Medulla oblongata (tissue), 1 donor: ENCODE results near the gene TMC3.
"Not testable (repeated sequence)": the region's sequence is repeated elsewhere in the genome, so short reads cannot be mapped to it uniquely, and the experiment has no call there.

Source experiments
- DNase-seq: peaks from one replicate; pipeline ENCODE4 v3.0.0-alpha.2; 2015; ENCODE audit errors: extremely low spot score

TMC3 gene

DNA sequence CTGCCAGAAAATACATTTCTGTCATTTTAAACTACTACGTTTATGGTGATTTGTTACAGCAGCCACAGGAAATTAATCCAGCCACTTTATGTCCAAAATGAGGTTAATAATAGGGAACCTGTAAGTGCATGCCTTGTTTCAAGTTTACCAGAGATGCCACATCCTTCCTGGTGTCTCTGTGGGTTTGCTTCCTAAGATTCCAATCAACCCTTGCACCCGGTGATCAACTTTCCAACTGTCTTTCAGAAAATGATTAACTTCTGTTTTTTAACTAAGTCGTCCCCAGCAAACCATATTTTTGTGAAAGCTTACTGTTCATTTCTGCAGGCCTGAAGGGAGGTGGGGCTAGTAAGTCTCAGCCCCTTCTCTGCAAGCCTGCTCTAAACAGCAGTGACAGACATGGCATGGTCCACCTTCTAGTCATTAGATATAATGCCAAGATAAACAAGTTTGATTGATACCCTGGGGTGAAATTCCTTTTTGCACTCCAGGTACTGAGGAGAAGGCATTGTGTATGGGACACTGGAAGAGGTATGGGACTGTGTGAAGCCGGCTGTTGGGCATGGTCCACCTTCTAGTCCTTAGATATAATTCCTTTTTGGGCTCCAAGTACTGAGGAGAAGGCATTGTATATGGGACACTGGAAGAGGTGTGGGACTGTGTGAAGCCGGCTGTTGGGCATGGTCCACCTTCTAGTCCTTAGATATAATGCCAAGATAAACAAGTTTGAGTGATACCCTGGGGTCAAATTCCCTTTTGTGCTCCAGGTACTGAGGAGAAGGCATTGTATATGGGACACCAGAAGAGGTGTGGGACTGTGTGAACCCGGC, 11.1 kb upstream of the TMC3 start:
- DNase-seq = no peak

DNA sequence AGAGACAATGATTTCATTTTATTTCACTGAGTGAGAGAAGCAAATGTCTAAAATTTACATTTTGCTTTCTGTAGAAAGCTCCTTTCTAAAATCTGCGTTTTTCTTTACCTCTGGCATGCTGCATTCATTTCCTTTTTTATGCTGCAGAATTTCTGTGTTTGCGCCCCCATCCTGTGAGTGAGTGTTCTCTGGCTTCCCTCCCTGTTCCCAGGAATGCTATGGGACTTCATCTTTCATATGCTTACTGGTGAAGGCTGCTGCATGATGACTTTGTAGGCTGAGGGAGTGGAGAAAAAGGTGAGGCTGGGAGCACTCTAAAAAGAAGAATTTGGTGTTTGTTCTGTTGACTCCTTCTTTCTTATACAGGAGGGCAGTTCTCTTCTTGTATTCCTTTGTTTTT, 7.7 kb upstream of the TMC3 start:
- DNase-seq = no peak

DNA sequence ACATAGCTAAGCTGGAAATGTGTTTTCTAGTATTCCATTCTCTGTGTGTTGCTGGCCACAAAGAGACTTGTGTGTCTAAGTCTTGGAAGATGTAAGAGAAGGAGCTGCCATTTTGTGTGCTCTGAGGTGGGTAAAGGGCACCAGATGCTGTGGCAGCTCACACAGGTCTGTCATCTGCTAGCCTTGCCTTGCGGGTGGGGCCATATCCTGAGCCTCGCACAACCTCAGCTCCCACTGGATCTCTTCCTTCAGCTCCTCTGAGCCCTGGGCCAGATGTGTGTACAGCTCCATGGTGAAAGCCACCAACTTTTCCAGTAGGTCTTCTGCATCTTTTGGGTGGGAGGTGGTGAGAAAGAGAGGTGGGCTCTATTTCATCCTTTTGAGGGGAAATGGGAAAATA, 6.7 kb upstream of the TMC3 start:
- DNase-seq = no peak

DNA sequence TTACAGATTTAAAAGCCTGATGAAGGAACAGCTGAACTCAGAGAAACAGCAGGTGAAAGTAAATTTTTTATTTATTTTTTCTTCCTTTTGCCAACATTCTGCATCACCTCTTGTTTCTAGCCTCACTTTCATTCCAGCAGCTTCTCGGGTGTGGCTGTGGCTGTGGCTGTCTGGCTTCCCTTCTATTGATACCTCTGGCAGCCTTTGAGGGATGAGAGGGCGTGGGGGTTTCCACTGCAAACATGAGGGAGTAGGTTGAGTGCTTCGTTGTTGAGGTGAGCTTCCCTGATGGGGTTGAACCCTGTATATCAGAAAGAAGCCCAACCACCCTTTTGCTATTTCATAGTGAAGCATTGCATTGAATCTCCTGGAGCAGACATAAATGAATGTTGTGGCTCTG, 6.2 kb upstream of the TMC3 start:
- DNase-seq = no peak

DNA sequence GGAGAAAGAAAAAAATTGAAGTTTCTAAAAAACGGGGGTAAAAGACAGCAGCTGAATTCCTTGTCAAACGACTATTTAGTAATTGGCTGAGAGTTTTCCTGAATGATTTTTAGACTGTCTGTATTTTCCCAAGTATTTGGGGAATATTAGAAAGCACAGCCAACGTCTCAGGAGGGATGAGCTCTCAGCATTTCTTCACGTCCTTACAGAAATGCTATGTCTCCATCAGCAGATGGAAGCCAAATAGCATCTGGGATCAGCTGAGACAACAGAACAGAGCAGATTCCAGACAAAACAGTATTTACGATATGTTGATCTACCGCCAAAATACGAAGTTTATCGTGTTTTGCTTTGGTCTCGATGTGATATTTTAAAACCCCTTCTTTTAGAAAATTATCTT, 5.3 kb upstream of the TMC3 start:
- DNase-seq = no peak

DNA sequence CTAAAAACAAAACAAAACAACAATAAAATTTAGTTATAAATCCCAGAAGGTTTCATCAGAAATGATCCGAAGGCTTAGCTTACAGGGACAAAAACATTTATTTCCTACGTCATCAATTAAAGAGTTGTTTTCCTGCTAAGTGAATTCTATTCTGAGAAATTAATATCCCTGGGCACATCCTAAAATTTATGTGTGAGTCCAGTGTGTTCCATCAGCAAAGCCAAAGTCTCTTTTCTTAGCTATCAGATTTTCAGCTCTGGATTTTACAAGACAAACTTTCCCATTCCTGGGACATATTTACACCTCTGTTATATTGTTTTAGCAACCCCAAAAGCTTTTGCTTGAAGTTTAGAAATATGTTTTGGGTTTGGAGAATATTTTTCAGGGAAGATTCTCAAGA, 4.4 kb upstream of the TMC3 start:
- DNase-seq = no peak

DNA sequence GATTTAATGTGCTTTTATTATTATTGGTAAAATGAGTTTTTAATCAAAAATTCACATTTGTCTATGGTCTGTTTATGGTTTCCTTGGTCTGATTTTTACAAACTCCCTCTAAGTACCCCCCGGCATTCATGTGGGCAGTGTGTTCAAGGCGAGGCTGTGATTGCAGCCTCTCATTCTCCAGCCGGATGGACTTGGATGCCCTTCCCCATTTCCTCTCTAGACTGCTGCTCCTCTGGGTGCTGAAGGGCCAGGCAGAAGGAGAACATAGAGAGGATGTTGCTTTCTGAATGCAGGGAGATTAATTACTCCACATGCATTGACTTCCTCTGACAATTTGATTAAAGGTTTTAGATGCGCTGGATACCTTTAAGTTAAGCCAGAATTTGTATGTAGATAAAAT, 3.9 kb upstream of the TMC3 start:
- DNase-seq = no peak

DNA sequence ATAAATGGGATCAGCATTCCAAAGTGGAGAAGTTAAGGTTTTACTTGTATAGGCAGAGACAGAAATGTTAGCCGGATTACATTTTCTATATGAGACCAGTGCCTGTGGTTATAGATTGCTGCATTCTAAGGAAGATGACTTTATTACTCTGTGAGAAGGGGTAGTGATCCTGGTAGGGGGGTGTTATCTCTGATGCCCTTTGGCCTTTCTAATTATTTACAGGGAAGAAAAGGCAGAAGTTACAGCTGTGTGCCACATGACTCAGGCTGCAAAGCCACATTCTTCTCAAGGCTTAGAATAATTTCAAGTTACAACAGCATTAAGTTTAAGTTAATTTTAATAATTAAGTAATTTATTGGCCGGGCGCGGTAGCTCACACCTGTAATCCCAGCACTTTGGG, 2.2 kb upstream of the TMC3 start:
- no peak for DNase-seq

DNA sequence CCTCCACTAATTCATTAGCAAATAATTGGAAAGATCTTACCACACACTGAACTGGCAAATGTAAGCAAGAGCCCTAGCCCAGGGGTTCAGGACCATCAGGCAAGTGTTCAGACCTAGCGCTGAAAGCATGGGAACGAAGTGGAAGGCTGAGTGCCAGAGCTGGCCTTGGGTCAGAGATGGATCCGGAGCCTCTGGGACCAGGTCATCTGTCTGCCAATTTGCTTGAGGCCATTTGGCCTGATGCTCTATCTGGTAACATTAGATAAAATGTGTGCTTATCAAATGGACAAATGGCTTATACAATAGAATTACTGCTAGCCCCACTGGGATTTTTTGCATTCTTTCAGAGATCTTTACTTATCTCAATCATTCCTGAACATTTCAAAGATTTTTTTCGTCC, 1.4 kb upstream of the TMC3 start:
- DNase-seq = no peak

DNA sequence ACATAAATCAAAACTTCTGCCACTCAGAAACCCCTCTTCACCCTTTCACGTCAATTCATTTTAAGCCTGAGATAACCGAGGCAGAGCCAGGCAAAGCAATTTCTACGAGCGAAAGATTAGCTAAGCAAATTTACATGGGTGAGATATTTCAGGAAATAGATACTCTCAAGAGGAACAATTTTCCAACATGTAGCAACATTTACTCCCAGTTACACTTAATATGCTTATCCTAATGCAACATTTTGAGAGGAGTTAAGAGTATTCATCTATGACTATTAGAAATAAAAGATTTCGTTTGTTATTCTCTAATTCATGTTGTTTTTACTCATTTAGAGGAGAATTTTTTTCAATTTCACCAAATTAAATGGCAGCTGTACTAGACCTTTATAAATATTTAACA, 837 bp downstream of the TMC3 start:
- no peak for DNase-seq

DNA sequence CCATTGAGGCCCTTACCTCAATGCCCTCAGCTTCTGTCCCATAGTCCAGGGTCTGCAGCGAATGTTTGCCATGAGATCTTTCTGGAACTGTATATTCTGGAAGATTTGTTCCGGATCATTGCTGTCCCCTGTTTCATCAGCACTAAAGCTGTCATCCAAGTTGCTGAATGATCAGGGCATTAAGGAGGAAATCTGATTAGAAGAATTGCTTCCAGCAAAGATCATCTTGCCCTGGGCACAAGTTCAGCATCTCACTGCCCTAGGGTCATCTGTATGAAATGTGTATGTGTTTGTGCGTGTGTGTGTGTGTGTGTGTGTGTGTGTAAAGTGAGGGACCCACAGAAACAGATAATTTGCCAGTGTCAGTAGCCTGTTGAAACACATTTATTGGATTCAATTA, 1.4 kb downstream of the TMC3 start:
- no peak for DNase-seq

DNA sequence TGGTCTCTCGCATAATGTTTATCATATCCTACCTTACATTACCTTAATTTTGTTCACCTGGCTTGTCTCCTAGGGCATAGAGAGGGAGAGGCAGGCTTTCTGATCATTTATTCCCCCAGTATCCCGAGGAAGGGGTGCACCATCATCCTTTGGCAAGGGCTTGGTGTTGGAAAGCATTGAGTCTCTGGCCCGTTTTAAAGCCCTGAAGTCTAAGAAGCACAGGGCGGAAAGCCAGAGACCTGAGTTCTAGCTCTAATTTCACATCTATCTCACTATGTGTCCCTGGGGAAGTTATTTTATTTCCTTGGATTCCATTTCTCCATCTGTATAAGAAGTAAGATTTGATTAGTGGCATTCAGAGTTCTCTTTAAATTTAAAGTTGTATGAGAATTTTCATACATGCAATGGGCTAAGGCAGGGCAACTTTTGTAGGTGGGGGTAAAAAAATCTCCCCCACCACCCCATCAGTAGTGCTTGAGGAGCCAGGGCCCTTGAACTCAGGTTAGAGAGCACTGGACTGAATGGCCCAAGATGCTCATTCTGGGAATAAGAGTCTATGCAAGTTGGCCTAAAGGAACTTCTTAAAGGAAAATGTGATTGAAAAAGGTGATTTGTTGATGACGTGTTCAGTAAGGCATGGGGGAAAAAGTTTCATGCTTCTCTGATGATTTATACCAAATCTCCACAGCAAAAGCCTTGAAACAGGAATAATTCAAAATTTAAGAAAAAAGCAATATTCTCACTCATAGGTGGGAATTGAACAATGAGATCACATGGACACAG, 10.1 kb downstream of the TMC3 start:
- DNase-seq = no peak

DNA sequence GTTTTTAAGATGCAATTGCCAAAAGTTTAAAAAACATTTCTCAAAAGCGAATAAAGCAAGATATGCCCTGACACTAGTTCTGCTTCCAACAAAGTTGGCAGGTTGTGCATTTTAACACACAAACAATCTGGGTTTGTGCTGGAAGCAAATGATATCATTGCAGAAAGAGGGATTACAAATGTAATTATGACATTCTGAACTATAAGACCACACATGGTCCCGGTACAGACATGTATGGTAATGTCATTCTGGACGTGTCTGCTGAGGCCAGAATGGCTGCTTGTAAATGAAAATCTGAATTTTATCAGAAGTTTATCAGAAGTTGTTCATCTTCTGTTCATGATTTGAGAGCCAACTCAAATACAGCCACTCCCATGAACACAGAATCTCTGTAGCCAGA, 10.7 kb downstream of the TMC3 start:
- DNase-seq = no peak

DNA sequence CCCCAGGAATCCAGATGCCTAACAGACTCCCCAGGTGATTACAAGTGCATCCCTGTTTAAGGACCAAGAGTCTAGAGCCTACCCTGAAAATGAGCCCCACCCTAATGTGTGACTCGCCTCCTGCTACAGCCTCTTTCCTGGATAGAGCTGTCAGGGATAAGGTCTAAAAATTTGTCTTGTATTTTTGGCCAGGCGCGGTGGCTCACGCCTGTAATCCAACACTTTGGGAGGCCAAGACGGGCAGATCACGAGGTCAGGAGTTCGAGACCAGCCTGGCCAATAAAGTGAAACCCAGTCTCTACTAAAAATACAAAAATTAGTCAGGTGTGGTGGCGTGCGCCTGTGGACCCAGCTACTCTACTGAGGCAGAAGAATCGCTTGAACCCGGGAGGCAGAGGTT, 11.2 kb downstream of the TMC3 start:
- DNase-seq = no peak

DNA sequence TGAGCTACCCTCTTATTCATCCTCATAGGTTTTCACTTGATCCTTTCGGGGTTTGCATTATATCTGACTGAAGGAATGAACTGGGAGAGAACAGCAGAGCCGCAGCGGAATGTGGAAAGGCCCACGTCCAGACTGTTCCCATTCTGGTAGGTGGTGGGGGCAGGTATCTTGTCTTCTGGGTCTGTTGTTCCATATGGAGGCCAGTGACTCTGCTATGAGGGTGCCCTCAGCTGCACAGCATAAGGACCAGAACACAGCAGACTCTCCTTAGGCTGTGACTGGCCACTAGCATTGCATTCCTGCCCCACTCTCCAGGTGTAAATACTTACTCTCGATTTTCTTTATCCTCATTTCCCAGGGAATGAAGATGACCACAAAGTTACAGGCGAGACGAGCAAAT, 12.1 kb downstream of the TMC3 start:
- DNase-seq = no peak

DNA sequence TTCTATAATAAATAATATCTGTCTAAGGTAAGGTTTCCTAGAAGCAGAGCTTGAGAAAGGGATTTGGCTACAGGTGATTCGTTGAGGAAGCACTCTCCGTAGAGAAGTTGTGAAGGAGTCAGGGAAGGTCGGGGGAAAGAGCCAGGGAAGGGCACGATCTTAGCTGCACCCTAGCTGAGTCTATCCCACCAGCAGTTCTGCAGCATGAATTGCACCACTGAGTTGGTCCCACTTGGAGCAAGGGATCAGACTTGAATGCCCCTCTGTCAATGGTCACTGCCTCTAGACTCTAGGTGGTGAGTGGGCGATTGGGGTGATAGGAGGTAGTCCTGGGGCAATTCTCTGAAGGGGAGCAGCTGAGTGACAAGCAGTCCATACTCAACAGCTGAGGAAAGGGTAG, 13.5 kb downstream of the TMC3 start:
- no peak for DNase-seq

DNA sequence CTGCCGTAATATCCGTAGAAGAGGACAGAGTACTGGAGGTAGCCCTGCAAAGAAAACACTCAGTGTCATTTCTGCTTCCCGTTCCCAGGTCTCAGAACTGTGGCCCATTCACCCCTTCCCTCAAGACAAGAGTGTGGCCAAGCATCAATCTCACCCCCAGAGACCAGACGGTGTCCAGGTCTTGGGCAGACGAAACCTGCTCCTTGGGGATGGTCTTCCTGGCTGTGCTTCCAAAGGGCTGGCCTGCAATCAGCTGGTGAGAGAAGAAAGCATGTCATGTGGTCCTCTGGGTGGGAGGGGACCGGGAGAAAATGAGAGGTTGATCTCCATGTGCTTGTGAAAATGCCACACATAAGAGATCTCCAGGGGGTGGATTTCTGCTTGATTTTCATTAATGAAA, 15.8 kb downstream of the TMC3 start:
- no peak for DNase-seq

DNA sequence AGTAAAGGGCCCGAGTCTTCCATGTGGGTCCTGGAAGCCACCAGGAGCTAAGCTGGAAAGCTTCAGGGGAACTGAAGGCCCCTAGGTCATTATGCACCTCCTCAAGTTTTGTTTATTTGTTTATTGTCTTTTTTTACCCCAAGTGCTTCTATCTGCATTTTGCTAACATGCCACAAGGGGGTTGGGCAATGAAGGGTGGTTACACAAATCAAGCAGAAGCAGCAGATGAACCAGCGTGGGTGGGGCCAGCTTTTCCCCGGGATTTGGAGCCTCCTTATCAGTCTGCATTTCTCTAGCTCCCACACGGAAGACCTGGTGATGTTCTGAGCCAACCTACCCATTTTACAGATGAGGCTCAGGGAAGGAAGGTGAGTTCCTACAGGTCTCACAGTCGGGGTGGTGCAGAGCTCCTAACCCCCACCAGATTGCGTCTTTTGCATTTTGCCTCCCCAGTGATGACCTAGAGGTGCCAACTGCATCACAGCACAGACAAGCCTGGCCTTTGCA, 16.8 kb downstream of the TMC3 start:
- no peak for DNase-seq

DNA sequence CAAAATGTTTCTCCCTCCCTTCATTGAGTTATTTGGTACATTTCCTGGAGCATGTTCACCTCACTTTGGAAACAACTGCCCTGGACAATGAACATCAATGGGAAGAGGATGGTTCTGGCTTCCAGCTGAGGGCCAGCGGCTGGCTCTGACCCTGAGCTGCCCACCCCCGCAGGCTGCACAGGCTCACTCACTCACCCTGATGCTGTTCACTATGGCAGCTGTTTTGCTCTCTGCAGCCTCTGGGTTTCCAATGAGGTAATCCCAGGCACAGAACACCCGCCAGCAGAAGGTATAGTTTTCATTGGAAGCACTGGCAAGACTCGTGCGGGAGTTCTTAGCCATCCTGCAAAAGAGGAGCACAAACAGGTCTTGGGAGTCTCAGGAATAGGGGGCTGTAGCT, 17.8 kb downstream of the TMC3 start:
- DNase-seq = no peak

DNA sequence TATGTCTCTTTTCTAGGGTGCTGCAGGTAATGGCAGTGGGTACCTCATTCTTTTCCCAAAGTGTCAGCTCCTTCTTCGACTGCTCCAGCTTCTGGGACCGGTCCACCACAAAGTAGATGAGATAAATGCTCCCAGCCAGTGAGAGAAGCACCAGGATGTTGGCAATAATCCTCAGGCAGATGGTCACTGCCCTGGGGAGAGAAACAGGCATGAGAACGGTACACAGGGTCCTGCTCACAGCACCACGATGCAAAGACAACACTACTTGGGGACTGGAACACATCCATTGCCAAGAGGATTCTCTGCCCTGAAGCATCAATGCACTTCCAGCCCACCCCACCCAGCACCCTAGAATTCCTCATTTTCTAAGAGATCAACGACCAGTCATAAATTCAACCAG, 22.4 kb downstream of the TMC3 start:
- no peak for DNase-seq

DNA sequence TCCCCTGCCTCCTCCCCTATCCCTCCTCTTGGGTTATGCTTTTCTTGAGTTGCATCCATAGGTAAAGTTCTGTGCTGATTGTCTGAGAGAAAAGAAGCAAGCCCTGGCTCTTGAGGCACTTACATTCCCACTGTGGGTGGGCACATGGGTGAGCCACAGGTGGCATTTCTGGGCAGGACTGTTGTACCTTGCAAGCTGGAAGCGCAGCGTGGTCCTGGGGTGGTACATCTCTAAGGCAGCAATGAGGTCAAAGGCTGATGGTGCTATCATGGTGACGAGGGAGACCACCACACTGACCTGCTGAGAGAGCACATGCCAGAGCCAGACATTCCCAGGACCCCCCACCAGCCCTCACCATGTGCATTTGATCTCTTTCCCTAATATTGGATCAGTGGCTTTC, 24.7 kb downstream of the TMC3 start:
- no peak for DNase-seq

DNA sequence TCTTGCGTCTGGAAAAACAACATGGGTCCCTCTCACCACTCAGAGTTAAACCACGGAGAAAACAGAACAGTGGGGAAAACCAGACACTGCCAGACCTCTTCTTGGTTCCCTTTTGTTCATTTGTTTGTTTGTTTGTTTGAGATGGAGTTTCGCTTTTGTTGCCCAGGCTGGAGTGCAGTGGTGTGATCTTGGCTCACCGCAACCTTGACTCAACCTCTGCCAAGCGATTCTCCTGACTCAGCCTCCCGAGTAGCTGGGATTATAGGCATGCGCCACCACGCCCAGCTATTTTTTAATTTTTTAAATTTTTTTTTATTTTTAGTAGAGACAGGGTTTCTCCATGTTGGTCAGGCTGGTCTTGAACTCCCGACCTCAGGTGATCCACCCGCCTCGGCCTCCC, 25.3 kb downstream of the TMC3 start:
- not testable (repeated sequence) for DNase-seq

DNA sequence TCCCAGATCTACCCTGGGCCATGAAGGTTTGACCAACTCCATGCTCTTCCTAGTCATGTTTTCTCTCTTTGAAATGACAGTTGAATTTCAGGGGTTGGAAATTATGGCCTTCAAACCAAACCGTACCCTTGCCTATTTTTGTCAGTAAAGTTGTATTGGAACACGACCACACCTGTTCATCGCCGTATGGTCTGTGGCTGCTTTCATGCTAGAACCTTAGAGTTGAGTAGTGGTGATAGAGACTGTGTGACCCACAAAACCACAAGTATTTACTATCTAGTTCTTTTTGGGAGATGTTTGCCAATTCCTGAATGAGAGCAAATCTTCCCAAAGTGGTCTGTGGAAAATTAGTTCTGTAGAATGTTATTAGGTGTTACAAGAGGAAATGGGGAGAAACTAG, 26.1 kb downstream of the TMC3 start:
- DNase-seq = no peak
